Occipital lobe (tissue), 2 donors: ENCODE results near the gene RASA4. TPM values are rescaled to one million over a fixed set of nuclear protein-coding genes. Genes with fewer than 3 reads are reported as not detected.
"Not testable (repeated sequence)": the region's sequence is repeated elsewhere in the genome, so short reads cannot be mapped to it uniquely, and the experiment has no call there.

ENCODE experiments used
- DNase-seq: peaks from one replicate; lab custom pipeline; 2025; lab: John Stamatoyannopoulos, UW
- total RNA-seq: library from RNA; depleted of rRNA; stranded (reverse); fragments of >200 nt; gene quantifications from one replicate; pipeline ENCODE4 v1.2.3, GENCODE V29; 2014

Gene RASA4
- 30.4 TPM for total RNA-seq

GRCh38 chr7:102616507-102617125, at the start of gene RASA4:
RASA4 (minus strand) TSS chr7:102616756; CDS start chr7:102616689, 67 bp downstream.
- not testable (repeated sequence) for DNase-seq

GRCh38 chr7:102664765-102665164, 48.2 kb upstream of the RASA4 start:
- DNase-seq, result not testable (repeated sequence)

GRCh38 chr7:102649924-102650323, 33.4 kb upstream of the RASA4 start, which contains the start of gene SPDYE2B:
SPDYE2B (plus strand) TSS chr7:102650319; CDS start chr7:102652349, 2,030 bp downstream.
- DNase-seq, result not testable (repeated sequence)

- not testable (repeated sequence) for DNase-seq
These were observed 31.3 kb upstream of the RASA4 start for GRCh38 chr7:102647813-102648212.

- not testable (repeated sequence) for DNase-seq
These were observed 26.8 kb upstream of the RASA4 start for GRCh38 chr7:102643404-102643803.

GRCh38 chr7:102642691-102643090, 26.1 kb upstream of the RASA4 start, which contains the start of gene UPK3BL1:
UPK3BL1 (minus strand) TSS chr7:102642791; CDS start chr7:102642741, 50 bp downstream.
- not testable (repeated sequence) for DNase-seq

GRCh38 chr7:102638848-102639247, 22.3 kb upstream of the RASA4 start:
- not testable (repeated sequence) for DNase-seq

- not testable (repeated sequence) for DNase-seq
These were observed 20.4 kb upstream of the RASA4 start for GRCh38 chr7:102636956-102637355.

- not testable (repeated sequence) for DNase-seq
These were observed 18.8 kb upstream of the RASA4 start for GRCh38 chr7:102635354-102635753.

GRCh38 chr7:102634299-102634698, 17.7 kb upstream of the RASA4 start:
- not testable (repeated sequence) for DNase-seq

- DNase-seq, result not testable (repeated sequence)
These were observed 14.1 kb upstream of the RASA4 start for GRCh38 chr7:102630622-102631021.

- not testable (repeated sequence) for DNase-seq
These were observed 10.8 kb upstream of the RASA4 start for GRCh38 chr7:102627271-102627904.

- DNase-seq, result not testable (repeated sequence)
These were observed 1.6 kb upstream of the RASA4 start for GRCh38 chr7:102618122-102618521.

GRCh38 chr7:102615930-102616329, 626 bp downstream of the RASA4 start:
- DNase-seq, result not testable (repeated sequence)

GRCh38 chr7:102614873-102615272, 1.7 kb downstream of the RASA4 start:
- not testable (repeated sequence) for DNase-seq

- not testable (repeated sequence) for DNase-seq
These were observed 2.2 kb downstream of the RASA4 start for GRCh38 chr7:102614346-102614697.

GRCh38 chr7:102613575-102614345, 2.8 kb downstream of the RASA4 start:
- not testable (repeated sequence) for DNase-seq

- DNase-seq, result not testable (repeated sequence)
These were observed 4.8 kb downstream of the RASA4 start for GRCh38 chr7:102611675-102612325.

GRCh38 chr7:102611013-102611674, 5.4 kb downstream of the RASA4 start:
- not testable (repeated sequence) for DNase-seq

- DNase-seq, result not testable (repeated sequence)
These were observed 6.1 kb downstream of the RASA4 start for GRCh38 chr7:102610441-102610840.

- DNase-seq, result not testable (repeated sequence)
These were observed 6.8 kb downstream of the RASA4 start for GRCh38 chr7:102609734-102610133.
